Subcutaneous adipose tissue (tissue), 4 donors: ENCODE data around the gene OSTM1. TPM values are rescaled to one million over a fixed set of nuclear protein-coding genes. Genes with fewer than 3 reads are reported as not detected.

Experiments
- CTCF ChIP-seq: fragments of 450-650 bp; IDR thresholded peaks from one replicate; pipeline ENCODE4 v1.5.1; 2016; ENCODE audit warnings: low read depth, mild to moderate bottlenecking, control low read depth, antibody characterized with exemption, moderate library complexity
- total RNA-seq, 4 donors: library from RNA; depleted of rRNA; stranded (reverse); fragments of >200 nt; gene quantifications; one replicate each; pipeline ENCODE4 v1.1.0, GENCODE V29; 2016

Gene OSTM1
- total RNA-seq, 4 donors from 2014 or later: 46.1 to 101 (median 69.4) TPM

- no peak for TF ChIP-seq CTCF
Observed at GRCh38 chr6:108078191-108078590, 3.6 kb upstream of the OSTM1 start.

GRCh38 chr6:108074057-108074358 lies 533 bp downstream of the OSTM1 start:
- TF ChIP-seq CTCF: no peak

GRCh38 chr6:108071736-108072276 lies 2.7 kb downstream of the OSTM1 start:
- TF ChIP-seq CTCF: no peak

- no peak for TF ChIP-seq CTCF
Observed at GRCh38 chr6:108068618-108069017, 5.9 kb downstream of the OSTM1 start.

GRCh38 chr6:108068182-108068581 lies 6.4 kb downstream of the OSTM1 start:
- TF ChIP-seq CTCF: no peak

- no peak for TF ChIP-seq CTCF
Observed at GRCh38 chr6:108052706-108053105, 21.8 kb downstream of the OSTM1 start.

- TF ChIP-seq CTCF: no peak
Observed at GRCh38 chr6:108051481-108051880, 23.1 kb downstream of the OSTM1 start.
